ENCODE results near the gene RGMB.

Gene RGMB

DNA sequence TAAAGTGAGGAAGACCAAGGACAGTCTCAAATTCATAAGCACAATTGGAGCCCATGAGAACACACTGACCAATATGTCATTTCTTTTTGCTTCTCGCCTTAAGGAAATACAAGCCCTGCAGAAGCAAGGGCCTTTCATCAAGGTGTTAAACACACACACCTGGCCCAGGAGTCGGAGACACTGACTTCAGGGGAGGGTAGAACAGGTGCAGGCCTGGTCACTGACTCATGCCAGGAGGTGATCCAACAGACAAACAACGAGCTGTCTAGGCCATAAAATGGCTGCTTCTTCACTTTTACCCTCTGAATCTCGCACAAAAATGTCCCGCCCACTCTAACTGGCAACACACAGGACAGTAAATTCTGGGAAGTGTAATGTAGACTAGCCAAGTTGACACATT, 62.7 kb downstream of the RGMB start:
- DNase-seq, result no peak

GRCh38 chr5:98839469-98840383, 66.3 kb downstream of the RGMB start:
- no peak for DNase-seq

- no peak for DNase-seq
Observed at GRCh38 chr5:98840946-98841345, 67.5 kb downstream of the RGMB start.

DNA sequence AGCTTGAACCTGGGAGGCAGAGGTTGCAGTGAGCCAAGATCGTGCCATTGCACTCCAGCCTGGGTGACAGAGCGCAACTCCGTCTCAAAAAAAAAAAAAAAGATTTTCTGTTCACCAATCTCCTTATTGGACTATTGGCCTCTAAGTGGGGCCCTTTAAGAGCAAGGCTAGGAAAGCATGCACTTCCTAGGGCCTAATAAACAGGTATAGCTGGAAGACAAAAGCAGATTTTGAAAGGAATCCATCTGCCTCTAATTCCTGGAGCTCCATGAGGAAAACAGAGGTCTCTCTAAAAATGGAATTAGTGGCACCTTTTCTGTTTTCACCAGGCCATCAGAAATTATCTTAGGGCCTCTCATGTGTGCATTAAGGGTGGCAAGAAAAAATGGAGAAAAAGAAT, 70.0 kb downstream of the RGMB start:
- DNase-seq, result no peak

DNA sequence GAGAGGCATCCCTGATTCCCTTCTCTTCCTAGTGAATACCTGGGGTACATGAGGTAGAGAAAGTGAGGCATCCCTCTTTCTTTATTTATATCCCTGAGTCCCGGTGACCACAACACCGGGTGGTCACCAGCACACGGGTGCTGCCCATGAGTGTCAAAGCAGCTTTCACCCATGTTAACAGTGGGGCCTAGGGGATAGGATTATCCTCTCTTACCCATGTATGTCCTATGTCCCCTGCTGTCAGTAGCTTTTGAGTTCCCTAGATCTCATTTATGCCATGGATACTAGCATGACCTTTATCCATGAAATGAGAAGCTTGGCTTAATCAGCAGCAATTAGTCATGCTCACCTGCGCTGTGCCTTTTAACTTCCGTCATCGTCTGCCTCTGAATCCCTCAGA, 71.4 kb downstream of the RGMB start:
- no peak for DNase-seq

DNA sequence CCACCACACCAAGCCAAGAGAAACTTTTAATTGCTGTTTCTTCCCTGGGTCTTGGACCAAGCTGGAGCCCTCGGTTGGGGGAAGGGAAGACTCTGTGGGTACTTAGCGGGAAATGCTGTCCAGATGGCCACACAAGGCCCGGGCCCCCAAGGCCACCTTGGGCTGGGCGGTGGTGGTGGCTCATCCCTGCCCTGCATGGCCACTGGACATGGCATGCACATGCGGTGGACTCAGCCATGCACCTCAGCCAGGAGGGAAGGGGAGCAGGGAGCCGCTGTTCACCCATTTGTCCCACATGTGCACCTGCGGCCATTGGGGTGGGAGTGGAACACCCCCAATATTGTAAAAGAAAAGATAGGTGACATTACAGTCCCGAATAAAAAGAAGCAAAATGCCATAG, 72.4 kb downstream of the RGMB start:
- no peak for DNase-seq
